SK-N-SH (cell line): ENCODE data around the gene STIM2. TPM values are rescaled to one million over a fixed set of nuclear protein-coding genes. Genes with fewer than 3 reads are reported as not detected.

Source experiments
- CTCF ChIA-PET: fragments of 300-600, 350-600 bp; formaldehyde crosslinking; extraction: SDS; loops from one replicate; lab custom pipeline; 2021; lab: Yijun Ruan, JAX
- POLR2A ChIA-PET: fragments of 350-600 bp; sonication (Branson Sonifier 250); formaldehyde crosslinking; extraction: SDS; loops from one replicate; lab custom pipeline; 2020; ENCODE audit warnings: antibody characterized with exemption, inconsistent platforms; lab: Yijun Ruan, JAX
- DNase-seq: peaks from one replicate; pipeline ENCODE4 v3.0.0; 2012
- H2AFZ ChIP-seq: fragments of 200-600 bp; sonication (generic); 2 replicates; pipeline ENCODE4 v1.8.1; 2016; ENCODE audit warnings: antibody characterized with exemption, mild to moderate bottlenecking, low read depth
- H3F3A ChIP-seq: fragments of 200-600 bp; sonication (generic); replicated peaks from 2 replicates; pipeline ENCODE3; 2016; ENCODE audit warnings: antibody characterized with exemption, mild to moderate bottlenecking; ENCODE audit not compliant: insufficient read depth
- H3K27ac ChIP-seq, 2 experiments: fragments of 200-500 bp in 1 of 2; fragments of 200-600 bp in 1 of 2; sonication (Bioruptor generic) in 1 of 2; sonication (generic), shearing (Covaris generic) in 1 of 2; 2 replicates each; pipeline versions ENCODE4 v1.5.1 to v1.6.1; 2014 to 2016; ENCODE audit warnings: low read depth in 2 of 2, inconsistent platforms in 1 of 2, low read length in 1 of 2, mild to moderate bottlenecking in 1 of 2, mixed read lengths in 1 of 2
- H3K27me3 ChIP-seq: fragments of 200-600 bp; sonication (generic), shearing (Covaris generic); 2 replicates; pipeline ENCODE4 v1.6.1; 2016; ENCODE audit warnings: mixed run types; ENCODE audit not compliant: insufficient read depth
- H3K36me3 ChIP-seq, 2 experiments: fragments of 200-500 bp in 1 of 2; fragments of 200-600 bp in 1 of 2; sonication (Bioruptor generic) in 1 of 2; sonication (generic) in 1 of 2; replicated peaks in 1 of 2; 2 replicates each; pipeline versions ENCODE3 to v1.5.1; 2014 to 2016; ENCODE audit warnings: low read length in 1 of 2, mild to moderate bottlenecking in 1 of 2; ENCODE audit not compliant: insufficient read depth in 2 of 2, control insufficient read depth in 1 of 2
- H3K4me1 ChIP-seq, 2 experiments: fragments of 200-500 bp in 1 of 2; fragments of 200-600 bp in 1 of 2; sonication (Bioruptor generic) in 1 of 2; sonication (generic), shearing (Covaris generic) in 1 of 2; 2 replicates each; pipeline versions ENCODE4 v1.5.1 to v1.6.1; 2014 to 2016; ENCODE audit warnings: low read depth in 1 of 2, low read length in 1 of 2, mixed run types in 1 of 2; ENCODE audit not compliant: insufficient read depth in 2 of 2, control insufficient read depth in 1 of 2
- H3K4me2 ChIP-seq: fragments of 200-600 bp; sonication (generic), shearing (Covaris generic); 2 replicates; pipeline ENCODE4 v1.6.1; 2017; ENCODE audit warnings: mixed run types
- H3K4me3 ChIP-seq, 2 experiments: fragments of 200-500 bp in 1 of 2; fragments of 200-600 bp in 1 of 2; sonication (Bioruptor generic) in 1 of 2; sonication (generic), shearing (Covaris generic) in 1 of 2; 2 replicates each; pipeline versions ENCODE4 v1.5.1 to v1.8.1; 2014 to 2016; ENCODE audit warnings: low read depth in 2 of 2, inconsistent platforms in 1 of 2, low read length in 1 of 2, mild to moderate bottlenecking in 1 of 2, mixed read lengths in 1 of 2, moderate library complexity in 1 of 2
- H3K79me2 ChIP-seq: fragments of 200-600 bp; sonication (generic); 2 replicates; pipeline ENCODE4 v1.8.1; 2017; ENCODE audit warnings: mild to moderate bottlenecking; ENCODE audit not compliant: insufficient read depth
- H3K9ac ChIP-seq: fragments of 200-600 bp; sonication (generic); 2 replicates; pipeline ENCODE4 v1.6.1; 2017; ENCODE audit warnings: mixed run types
- H3K9me2 ChIP-seq: fragments of 200-600 bp; sonication (generic); 2 replicates; pipeline ENCODE4 v1.6.1; 2017; ENCODE audit warnings: mixed run types
- H3K9me3 ChIP-seq: fragments of 200-600 bp; sonication (generic); 2 replicates; pipeline ENCODE4 v1.6.1; 2017; ENCODE audit warnings: mixed run types, mild to moderate bottlenecking, moderate library complexity
- H4K20me1 ChIP-seq: fragments of 200-600 bp; sonication (generic); 2 replicates; pipeline ENCODE4 v1.6.1; 2017; ENCODE audit warnings: mild to moderate bottlenecking, mixed run types; ENCODE audit not compliant: insufficient read depth
- EP300 ChIP-seq, 2 experiments: IDR thresholded peaks; 2 replicates each; pipeline versions ENCODE4 v1.4.0 to v1.6.1; 2012; ENCODE audit warnings: borderline replicate concordance in 1 of 2, low read depth in 1 of 2, low read length in 1 of 2
- EZH2phosphoT487 ChIP-seq: fragments of 200-600 bp; sonication (generic); IDR thresholded peaks from 2 replicates; pipeline ENCODE4 v1.6.1; 2017; ENCODE audit warnings: low read depth, mixed run types, mild to moderate bottlenecking, antibody characterized with exemption, moderate library complexity, borderline replicate concordance
- FOSL2 ChIP-seq: IDR thresholded peaks from 2 replicates; pipeline ENCODE4 v1.4.0; 2012; ENCODE audit warnings: low read depth, mild to moderate bottlenecking, moderate library complexity, borderline replicate concordance
- GATA2 ChIP-seq: sonication (generic); formaldehyde crosslinking; IDR thresholded peaks from 2 replicates; pipeline ENCODE4 v1.5.0; 2020; ENCODE audit warnings: mild to moderate bottlenecking, missing genetic modification reagents
- MEF2A ChIP-seq: IDR thresholded peaks from 2 replicates; pipeline ENCODE4 v1.4.0; 2012; ENCODE audit warnings: low read depth, borderline replicate concordance
- NRF1 ChIP-seq: IDR thresholded peaks from 2 replicates; pipeline ENCODE4 v1.6.1; 2012; ENCODE audit warnings: low read depth, mild to moderate bottlenecking, low read length
- POLR2AphosphoS5 ChIP-seq: IDR thresholded peaks from 2 replicates; pipeline ENCODE4 v1.6.1; 2012; ENCODE audit warnings: low read depth, low read length
- RCOR1 ChIP-seq: fragments of 150-350 bp; IDR thresholded peaks from 2 replicates; pipeline ENCODE4 v1.6.1; 2017; ENCODE audit warnings: antibody characterized with exemption, low read length
- RXRA ChIP-seq: IDR thresholded peaks from 2 replicates; pipeline ENCODE4 v1.4.0; 2012; ENCODE audit warnings: low read depth, mild to moderate bottlenecking, borderline replicate concordance
- SIN3A ChIP-seq: IDR thresholded peaks from 2 replicates; pipeline ENCODE4 v1.6.1; 2012; ENCODE audit warnings: low read depth, mild to moderate bottlenecking, low read length, moderate library complexity, borderline replicate concordance
- SMC3 ChIP-seq: IDR thresholded peaks from 2 replicates; pipeline ENCODE4 v1.6.1; 2012; ENCODE audit warnings: low read depth, low read length, improper control_type of control experiment
- TCF12 ChIP-seq: IDR thresholded peaks from 2 replicates; pipeline ENCODE4 v1.4.0; 2012
- TEAD4 ChIP-seq: IDR thresholded peaks from 2 replicates; pipeline ENCODE4 v1.4.0; 2012; ENCODE audit warnings: mild to moderate bottlenecking, borderline replicate concordance; ENCODE audit not compliant: insufficient read depth
- WGBS: methylation state at CpG from one replicate; pipeline ENCODE4 v1.1.6; 2017; ENCODE audit warnings: low lambda C conversion rate; 5-methylcytosine and 5-hydroxymethylcytosine counted together
- polyA plus RNA-seq, 3 experiments: library from polyadenylated mRNA; depleted of rRNA; stranded (reverse); fragments of >200 nt; gene quantifications; 2 replicates each; pipeline ENCODE4 v1.2.3, GENCODE V29; 2012
- TF ChIP-seq, protein P1 (sequence below): IDR thresholded peaks from 2 replicates; pipeline ENCODE4 v1.6.1; 2012; ENCODE audit warnings: mild to moderate bottlenecking, low read depth, low read length, moderate library complexity
- TF ChIP-seq, protein P2 (sequence below): IDR thresholded peaks from 2 replicates; pipeline ENCODE4 v1.4.0; 2012; ENCODE audit warnings: low read depth
- TF ChIP-seq, protein P3 (sequence below): fragments of 150-350 bp; IDR thresholded peaks from 2 replicates; pipeline ENCODE4 v1.6.1; 2016; ENCODE audit warnings: mild to moderate bottlenecking, low read depth, low read length
- TF ChIP-seq, protein P4 (sequence below): IDR thresholded peaks from 2 replicates; pipeline ENCODE4; 2012
- TF ChIP-seq, protein P5 (sequence below): IDR thresholded peaks from 2 replicates; pipeline ENCODE4 v1.4.0; 2012; ENCODE audit warnings: low read depth, borderline replicate concordance
- TF ChIP-seq, protein P6 (sequence below): IDR thresholded peaks from 2 replicates; pipeline ENCODE4 v1.4.0; 2012; ENCODE audit warnings: low read depth, borderline replicate concordance
- TF ChIP-seq, protein P7 (sequence below): fragments of 200-600 bp; sonication (generic); IDR thresholded peaks from 2 replicates; pipeline ENCODE4 v1.6.1; 2017; ENCODE audit warnings: antibody characterized with exemption, mild to moderate bottlenecking, moderate library complexity

The STIM2 gene
- polyA plus RNA-seq, 1 of the 3 experiments (the other 2 are of a cell fraction), result 14.7 TPM

DNA sequence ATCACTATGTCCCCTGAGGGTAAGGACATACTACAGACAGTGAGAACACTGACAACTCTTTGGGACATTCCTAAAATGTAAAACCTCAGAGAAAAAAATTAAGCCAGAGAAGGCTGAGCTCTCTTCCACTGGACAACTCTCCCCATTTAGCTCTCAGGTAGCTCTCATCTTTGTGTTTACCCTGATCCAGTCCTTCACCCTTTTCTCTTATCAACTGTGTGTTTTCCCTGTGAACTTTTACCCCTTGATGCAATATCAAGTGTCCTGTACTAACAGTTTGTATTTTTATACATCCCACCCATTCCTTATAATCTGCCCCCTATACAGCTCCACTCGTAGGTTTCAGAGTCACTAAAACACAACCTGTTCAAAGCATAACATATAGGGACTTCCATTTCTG lies 182.6 kb downstream of the STIM2 start (continued):
- TF ChIP-seq, protein P1, sequence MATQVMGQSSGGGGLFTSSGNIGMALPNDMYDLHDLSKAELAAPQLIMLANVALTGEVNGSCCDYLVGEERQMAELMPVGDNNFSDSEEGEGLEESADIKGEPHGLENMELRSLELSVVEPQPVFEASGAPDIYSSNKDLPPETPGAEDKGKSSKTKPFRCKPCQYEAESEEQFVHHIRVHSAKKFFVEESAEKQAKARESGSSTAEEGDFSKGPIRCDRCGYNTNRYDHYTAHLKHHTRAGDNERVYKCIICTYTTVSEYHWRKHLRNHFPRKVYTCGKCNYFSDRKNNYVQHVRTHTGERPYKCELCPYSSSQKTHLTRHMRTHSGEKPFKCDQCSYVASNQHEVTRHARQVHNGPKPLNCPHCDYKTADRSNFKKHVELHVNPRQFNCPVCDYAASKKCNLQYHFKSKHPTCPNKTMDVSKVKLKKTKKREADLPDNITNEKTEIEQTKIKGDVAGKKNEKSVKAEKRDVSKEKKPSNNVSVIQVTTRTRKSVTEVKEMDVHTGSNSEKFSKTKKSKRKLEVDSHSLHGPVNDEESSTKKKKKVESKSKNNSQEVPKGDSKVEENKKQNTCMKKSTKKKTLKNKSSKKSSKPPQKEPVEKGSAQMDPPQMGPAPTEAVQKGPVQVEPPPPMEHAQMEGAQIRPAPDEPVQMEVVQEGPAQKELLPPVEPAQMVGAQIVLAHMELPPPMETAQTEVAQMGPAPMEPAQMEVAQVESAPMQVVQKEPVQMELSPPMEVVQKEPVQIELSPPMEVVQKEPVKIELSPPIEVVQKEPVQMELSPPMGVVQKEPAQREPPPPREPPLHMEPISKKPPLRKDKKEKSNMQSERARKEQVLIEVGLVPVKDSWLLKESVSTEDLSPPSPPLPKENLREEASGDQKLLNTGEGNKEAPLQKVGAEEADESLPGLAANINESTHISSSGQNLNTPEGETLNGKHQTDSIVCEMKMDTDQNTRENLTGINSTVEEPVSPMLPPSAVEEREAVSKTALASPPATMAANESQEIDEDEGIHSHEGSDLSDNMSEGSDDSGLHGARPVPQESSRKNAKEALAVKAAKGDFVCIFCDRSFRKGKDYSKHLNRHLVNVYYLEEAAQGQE, result no peak

DNA sequence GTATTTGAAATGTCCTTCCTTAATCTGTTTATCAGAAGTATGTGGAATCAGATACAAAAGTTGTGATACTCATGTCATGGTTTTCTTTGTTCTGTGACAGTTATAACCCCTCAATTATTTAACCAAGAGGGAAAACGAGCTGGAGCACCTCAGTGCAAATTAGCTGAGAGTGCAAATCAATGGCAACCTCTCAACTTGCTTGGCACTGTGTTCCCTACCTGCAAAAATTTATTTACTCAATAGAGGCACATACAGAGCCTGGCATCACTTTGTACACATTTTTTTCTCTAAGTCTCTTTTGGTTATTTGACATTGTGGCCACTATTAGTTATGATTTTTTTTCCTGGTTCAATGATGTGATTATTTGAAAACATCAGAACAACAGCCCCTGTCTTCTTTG lies 186.2 kb downstream of the STIM2 start:
- no peak overlapping the region for H3K4me2 ChIP-seq
- no peaks in the 10 kb centered on the region for H4K20me1 ChIP-seq
- no peaks in the 10 kb centered on the region for H3K36me3 ChIP-seq
- peaks cover 30% of the 10 kb centered on the region; the same call in 1 of the 2 replicates for H3K27me3 ChIP-seq
- POLR2A ChIA-PET, result no interaction called here
- no peak overlapping the region for H3K9ac ChIP-seq
- DNase-seq, result no peak
- no peak overlapping the region for H3K27ac ChIP-seq
- TF ChIP-seq, protein P2, sequence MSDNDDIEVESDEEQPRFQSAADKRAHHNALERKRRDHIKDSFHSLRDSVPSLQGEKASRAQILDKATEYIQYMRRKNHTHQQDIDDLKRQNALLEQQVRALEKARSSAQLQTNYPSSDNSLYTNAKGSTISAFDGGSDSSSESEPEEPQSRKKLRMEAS, result no peak
- TF ChIP-seq POLR2AphosphoS5 (no peak), RXRA (no peak), TEAD4 (no peak), MEF2A (no peak), SIN3A (no peak), NRF1 (no peak), RCOR1 (no peak), TCF12 (no peak), FOSL2 (no peak), SMC3 (no peak), GATA2 (CRISPR knock-in tag) (no peak), EP300 (IDR thresholded peaks at IDR 0.05; ENCODE audit: borderline replicate concordance in 1 of 2, low read depth in 1 of 2, low read length in 1 of 2) (no peak), EZH2phosphoT487 (no peak)
- TF ChIP-seq, protein P3, sequence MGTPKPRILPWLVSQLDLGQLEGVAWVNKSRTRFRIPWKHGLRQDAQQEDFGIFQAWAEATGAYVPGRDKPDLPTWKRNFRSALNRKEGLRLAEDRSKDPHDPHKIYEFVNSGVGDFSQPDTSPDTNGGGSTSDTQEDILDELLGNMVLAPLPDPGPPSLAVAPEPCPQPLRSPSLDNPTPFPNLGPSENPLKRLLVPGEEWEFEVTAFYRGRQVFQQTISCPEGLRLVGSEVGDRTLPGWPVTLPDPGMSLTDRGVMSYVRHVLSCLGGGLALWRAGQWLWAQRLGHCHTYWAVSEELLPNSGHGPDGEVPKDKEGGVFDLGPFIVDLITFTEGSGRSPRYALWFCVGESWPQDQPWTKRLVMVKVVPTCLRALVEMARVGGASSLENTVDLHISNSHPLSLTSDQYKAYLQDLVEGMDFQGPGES, result no peak
- TF ChIP-seq, protein P4, sequence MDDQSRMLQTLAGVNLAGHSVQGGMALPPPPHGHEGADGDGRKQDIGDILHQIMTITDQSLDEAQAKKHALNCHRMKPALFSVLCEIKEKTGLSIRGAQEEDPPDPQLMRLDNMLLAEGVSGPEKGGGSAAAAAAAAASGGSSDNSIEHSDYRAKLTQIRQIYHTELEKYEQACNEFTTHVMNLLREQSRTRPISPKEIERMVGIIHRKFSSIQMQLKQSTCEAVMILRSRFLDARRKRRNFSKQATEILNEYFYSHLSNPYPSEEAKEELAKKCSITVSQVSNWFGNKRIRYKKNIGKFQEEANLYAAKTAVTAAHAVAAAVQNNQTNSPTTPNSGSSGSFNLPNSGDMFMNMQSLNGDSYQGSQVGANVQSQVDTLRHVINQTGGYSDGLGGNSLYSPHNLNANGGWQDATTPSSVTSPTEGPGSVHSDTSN, result no peak
- TF ChIP-seq, protein P5, sequence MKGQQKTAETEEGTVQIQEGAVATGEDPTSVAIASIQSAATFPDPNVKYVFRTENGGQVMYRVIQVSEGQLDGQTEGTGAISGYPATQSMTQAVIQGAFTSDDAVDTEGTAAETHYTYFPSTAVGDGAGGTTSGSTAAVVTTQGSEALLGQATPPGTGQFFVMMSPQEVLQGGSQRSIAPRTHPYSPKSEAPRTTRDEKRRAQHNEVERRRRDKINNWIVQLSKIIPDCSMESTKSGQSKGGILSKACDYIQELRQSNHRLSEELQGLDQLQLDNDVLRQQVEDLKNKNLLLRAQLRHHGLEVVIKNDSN, result no peak
- TF ChIP-seq, protein P6, sequence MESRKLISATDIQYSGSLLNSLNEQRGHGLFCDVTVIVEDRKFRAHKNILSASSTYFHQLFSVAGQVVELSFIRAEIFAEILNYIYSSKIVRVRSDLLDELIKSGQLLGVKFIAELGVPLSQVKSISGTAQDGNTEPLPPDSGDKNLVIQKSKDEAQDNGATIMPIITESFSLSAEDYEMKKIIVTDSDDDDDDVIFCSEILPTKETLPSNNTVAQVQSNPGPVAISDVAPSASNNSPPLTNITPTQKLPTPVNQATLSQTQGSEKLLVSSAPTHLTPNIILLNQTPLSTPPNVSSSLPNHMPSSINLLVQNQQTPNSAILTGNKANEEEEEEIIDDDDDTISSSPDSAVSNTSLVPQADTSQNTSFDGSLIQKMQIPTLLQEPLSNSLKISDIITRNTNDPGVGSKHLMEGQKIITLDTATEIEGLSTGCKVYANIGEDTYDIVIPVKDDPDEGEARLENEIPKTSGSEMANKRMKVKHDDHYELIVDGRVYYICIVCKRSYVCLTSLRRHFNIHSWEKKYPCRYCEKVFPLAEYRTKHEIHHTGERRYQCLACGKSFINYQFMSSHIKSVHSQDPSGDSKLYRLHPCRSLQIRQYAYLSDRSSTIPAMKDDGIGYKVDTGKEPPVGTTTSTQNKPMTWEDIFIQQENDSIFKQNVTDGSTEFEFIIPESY, result no peak
- TF ChIP-seq, protein P7, sequence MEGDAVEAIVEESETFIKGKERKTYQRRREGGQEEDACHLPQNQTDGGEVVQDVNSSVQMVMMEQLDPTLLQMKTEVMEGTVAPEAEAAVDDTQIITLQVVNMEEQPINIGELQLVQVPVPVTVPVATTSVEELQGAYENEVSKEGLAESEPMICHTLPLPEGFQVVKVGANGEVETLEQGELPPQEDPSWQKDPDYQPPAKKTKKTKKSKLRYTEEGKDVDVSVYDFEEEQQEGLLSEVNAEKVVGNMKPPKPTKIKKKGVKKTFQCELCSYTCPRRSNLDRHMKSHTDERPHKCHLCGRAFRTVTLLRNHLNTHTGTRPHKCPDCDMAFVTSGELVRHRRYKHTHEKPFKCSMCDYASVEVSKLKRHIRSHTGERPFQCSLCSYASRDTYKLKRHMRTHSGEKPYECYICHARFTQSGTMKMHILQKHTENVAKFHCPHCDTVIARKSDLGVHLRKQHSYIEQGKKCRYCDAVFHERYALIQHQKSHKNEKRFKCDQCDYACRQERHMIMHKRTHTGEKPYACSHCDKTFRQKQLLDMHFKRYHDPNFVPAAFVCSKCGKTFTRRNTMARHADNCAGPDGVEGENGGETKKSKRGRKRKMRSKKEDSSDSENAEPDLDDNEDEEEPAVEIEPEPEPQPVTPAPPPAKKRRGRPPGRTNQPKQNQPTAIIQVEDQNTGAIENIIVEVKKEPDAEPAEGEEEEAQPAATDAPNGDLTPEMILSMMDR, result no peak
- no peaks in the 10 kb centered on the region for H3K79me2 ChIP-seq
- no peak overlapping the region for H2AFZ ChIP-seq
- 0% methylated on average over 1 of the region's 1 CpG for WGBS
- no peaks in the 10 kb centered on the region for H3F3A ChIP-seq
- CTCF ChIA-PET, result interaction anchor here (4.0 kb wide), 1 partner anchor 272 kb away, joined by 39 read pairs; no protein-coding TSS in a partner anchor
- peaks cover 0 to 3% of the 10 kb centered on the region in 2 experiments; a peak in 2 of 4 replicates for H3K4me1 ChIP-seq
- no peaks in the 10 kb centered on the region for H3K9me3 ChIP-seq
- H3K4me3 ChIP-seq, result no peak overlapping the region
- no peaks in the 10 kb centered on the region for H3K9me2 ChIP-seq
